Measurements from ENCODE around the gene NEU1.

Gene NEU1

DNA sequence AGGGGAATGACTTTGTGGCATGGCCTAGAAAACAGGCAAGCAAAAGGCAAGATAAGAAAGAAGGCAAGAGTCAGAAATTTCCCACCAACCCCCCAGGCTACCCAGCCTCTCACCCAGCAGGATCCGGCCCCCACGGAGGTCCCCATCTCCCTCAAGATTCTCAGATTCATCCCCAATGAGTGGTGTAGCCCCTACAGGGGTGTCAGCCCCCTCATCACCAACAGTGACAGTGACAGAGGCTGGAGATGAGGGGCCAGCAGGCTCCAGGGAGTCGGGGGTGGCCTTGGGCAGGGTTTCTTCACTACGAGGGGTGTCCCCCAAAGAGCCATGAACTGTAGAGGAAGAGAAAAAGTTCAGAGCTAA is 33.9 kb upstream of the NEU1 start:
- no peak for DNase-seq (ENCODE audit: low read depth)

DNA sequence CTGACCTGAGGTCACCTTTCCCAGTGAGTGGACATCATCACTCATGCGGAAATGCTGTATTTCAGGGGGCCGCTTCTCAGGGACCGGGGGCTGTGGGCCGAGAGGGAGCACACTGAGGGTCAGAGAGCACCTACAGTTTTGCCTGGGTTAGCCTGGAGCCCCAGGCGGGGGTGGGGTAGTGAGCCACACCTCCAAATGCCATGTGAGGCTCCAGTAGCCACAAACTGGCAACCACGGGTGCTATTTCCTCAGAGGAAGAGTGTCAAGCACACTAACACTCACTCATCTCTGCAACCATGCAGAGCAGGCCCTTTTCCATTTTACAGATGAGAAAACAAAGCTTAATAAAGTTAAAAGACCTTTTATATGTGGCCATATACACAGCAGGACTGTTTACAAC is 30.2 kb upstream of the NEU1 start:
- no peak for DNase-seq (ENCODE audit: low read depth)

DNA sequence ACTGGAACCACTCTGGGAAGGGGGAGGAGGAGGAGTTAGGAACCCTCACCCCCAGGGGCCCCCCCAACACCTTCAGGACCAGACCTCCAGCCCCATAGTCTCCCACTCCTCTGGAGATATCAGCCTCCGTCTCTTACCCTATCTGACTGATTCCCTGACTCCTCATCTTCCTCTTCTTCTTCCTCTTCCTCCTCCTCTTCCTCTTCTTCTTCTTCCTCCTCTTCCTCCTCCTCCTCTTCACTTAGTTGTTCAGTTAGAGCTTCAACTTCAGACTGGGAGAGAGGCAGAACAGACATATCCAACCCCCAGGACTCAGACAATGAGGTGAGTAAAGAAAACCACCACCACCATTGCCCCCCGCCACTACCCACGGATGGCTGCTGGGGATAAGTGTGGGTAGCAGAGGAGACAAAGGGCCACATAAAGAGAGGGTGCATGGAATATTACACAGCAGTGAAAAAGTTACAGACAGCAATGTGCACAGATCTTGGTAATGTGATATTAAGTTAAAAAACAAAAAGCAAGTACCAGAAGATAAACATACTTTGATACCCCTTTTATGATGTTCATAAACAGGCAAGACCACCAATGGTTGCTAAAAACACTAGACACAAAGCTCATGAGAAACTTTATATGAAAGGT is 26.8 kb upstream of the NEU1 start:
- no peak for DNase-seq (ENCODE audit: low read depth)

DNA sequence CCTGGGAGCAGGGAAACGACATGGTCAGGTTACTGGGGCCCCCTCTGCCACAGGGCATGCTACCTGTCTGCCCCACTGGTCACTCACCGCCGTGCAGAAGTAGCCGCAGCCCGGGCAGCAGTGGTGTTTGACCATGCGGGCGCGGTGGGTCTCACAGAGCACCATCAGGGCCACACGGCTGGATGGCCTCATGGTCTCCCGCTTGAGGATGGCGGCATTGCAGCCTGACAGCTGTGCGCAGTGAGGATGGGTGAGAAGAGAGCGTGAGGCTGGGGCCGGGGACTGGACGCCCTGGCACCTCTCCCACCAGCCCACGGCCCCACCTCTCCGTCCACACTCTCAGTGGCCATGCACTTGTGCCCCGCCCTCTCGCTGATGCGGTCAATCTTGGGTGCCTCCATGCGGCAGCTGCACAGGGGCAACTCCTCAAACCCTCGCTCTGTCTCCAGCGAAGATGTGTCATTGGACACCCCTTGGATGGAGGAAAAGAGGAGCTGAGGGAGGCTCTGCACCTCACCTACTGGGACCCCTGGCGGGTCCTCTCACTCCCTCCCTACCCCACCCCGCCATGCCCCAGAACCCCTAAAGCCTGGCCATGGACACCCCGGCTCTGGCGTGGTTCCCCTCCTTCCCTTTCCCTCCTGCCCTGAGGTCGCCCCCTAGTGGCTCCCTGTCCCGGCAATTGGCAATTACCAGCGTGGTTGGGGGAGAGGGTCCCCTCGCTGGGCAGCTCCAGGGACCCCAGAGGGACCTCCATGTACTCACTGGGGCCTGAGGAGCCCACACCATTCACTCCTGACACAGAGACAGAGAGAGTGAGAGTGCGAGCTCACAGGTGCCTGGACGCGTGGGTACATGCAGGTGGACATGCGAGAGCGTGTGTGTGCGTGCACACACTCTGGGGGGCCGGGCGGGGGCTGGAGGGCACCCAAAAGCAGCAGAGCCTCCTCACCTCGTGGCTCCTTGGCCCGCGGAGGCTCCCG is 25.9 kb upstream of the NEU1 start:
- no peak for DNase-seq (ENCODE audit: low read depth)

DNA sequence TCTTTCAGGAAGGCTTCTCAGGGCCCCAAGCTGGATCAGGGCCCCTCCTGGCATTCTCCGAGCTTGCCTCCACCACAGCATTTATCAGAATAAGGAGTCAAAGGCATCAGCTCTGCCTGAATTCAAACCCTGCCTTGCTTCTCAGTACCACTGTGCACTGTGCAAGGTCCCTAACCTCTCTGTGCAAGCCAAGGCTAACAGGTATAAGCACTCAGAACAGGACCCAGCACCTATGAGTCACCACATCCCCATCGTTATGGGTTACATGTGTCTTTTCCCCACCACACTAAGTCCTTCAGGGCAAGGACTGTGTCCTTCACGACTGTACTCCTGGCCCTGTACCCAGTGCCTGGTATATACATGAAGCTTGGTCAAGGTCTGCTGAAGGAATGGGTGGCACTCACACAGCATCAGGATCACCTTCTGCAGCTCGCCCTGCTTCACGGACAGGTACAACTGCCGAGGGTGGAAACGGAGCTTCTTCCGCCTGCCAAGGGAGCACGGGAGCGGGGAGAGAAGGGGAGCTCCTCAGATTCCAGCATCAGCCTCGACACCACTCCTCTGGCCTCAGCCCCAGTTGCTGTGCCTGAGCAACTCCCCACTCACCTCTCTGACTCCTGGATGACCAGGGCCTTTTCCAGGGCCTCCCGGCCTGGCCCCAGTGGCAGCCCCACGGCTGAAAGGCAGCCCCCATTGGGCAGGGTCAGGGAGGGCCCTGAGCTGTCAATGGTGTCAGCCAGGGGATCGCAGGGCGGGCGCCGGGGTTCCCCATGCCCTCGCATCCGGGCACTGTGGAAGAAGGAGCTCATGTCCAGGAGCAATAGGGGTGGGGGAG is 24.8 kb upstream of the NEU1 start:
- DNase-seq (ENCODE audit: low read depth) = no peak

DNA sequence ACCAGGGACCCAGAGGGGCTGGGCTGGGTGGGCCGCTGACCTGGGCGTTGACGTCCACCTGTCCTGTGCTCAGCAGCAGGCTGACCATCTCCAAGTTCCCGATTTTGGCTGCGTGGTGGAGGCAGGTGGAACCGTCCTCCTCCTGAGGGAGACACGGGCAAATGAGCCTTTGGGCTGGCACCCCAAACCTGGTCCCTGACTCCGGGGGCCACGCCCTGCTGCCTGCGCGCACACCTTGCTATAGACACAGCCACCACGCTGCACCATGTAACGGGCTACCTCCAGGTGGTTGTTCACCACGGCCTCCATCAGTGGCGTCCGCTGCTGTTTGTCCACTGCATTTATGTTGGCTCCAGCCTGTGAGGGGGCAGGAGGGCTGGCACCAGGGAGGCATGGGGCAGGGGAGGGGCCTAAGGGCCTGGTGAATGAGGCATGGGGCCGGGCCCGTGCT is 23.9 kb upstream of the NEU1 start:
- no peak for DNase-seq (ENCODE audit: low read depth)

DNA sequence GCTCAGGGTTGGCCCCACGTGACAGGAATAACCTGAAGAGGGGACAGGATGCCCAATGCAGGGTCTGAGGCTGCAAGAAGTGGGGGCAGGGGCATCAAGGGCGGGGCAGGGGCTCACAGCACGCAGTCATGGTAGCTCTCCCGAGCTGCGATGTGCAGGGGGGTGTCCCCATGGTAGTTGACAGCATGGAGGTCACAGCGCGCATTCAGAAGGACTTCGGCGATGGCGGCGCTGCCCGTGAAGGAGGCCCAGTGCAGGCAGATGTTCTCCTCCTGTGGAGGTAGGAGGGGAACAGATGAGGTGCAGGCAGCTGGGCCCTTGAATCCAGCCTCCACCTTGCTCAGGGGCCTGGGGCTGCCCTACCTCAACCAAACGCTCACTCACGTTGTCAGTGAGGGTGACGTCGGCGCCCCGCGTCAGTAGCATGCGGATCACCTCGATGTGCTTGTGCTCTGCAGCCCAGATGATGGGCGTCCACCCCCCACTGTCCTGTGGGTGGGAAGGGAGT is 22.0 kb upstream of the NEU1 start:
- DNase-seq (ENCODE audit: low read depth) = no peak

DNA sequence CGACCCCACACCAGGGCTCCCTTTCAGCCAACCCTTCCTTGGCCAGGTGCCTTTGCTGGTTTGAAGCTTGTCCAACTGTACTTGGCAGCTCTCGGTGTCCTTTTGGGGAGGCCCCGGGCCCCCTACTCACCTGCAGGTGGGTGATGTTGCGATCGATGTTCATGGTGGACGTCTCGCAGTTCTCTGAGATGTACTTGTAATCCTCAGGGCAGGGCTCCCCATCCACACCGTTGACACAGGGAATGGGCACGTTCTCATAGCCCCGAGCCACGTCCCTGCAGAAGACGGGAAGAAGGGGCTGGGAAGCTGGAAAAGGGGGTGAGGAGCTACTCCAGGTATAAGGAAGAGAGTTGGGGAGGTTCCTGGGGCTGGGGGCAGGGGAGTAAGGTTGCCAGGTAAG is 21.1 kb upstream of the NEU1 start:
- DNase-seq (ENCODE audit: low read depth) = no peak

DNA sequence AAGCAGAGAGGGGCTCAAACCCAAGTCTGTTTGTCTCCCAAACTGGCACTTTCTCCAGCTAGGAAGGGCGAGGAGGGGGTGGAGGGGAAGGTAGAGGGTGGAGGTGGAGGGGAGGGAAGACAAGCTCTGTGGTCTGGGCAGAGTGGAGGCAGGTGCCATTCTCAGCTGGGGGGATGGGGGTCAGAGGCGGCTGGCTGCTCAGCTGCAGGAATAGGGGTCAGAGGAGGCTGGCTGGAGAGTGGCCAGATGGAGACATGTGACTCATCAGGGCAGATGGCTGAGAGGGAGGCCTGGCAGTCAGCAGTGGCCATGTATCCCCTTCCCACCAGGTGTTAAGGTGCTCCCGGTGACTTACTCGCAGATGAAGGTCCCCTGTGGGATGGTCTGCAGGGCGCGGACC is 19.7 kb upstream of the NEU1 start:
- no peak for DNase-seq (ENCODE audit: low read depth)

DNA sequence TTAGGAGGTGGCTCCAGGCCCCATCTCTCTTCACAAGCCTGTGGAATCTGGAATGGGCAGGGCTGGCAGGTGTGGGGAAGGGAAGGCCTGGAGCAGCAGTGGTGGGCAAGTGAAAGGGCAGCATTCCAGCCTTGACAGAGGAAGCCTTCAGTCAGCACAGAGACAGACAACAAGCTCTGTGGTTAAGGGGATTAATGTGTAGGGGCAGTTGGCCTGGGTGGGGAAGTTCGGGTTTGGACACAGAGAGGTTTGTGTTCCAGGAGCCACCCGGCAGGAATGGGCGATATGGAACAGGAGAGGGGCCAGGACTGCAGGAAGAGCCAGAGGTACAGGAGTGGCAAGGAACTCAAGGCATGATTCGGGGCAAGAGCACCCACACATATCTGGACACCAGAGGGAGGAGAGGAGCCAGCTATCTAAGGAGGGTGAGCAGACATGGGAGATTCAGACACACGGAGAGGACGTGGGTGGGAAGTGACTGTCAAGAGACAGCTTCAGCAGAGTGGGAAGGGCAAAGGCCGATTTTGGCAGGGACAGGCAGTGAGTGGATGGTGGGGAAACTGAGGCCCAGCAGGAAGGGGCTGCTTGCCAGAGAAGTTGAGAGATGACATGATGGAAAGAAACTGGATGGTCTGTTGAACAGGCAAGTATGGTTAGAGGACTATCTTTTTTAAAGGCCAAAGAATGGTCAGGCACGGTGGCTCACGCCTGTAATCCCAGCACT is 18.7 kb upstream of the NEU1 start:
- DNase-seq (ENCODE audit: low read depth) = no peak

DNA sequence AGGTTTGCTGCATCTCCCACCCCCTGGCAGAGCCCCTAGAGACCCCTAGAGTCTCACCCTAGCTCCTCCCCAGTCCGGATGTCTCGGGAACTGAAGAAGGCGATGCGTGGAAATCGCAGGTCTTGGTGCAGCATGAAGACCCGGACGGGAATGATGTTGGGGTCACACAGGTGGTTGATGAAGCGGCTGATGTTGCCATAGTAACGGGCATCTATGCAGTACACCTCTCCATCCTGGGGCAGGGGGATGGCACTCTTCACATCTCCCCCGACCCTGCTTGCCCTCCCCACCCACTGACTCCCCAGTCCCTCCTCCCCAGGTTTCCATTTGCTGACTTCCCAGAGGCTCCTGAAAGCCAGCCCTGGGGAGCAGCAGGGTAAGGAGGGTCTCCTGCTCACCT is 18.0 kb upstream of the NEU1 start:
- DNase-seq (ENCODE audit: low read depth) = no peak

DNA sequence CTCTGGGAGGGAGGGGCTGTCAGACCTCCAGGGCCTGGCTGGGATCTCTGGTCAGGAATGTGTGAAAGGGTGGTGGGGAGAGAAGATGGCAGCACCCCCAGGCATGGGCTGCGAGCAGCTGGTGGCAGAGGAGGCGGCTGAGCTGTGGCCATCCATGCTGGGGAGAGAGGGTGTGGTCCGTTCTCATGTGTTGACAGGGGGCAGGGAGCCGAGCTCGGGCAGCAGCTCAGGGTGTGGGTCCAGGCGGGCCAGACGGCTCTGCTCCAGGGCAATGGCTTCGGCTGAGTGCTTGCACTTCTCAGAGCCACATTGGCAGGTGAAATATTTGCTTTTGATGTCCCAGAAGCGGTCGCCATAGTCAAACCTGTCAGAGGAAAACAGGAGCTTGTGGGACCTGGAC is 17.3 kb upstream of the NEU1 start:
- no peak for DNase-seq (ENCODE audit: low read depth)

DNA sequence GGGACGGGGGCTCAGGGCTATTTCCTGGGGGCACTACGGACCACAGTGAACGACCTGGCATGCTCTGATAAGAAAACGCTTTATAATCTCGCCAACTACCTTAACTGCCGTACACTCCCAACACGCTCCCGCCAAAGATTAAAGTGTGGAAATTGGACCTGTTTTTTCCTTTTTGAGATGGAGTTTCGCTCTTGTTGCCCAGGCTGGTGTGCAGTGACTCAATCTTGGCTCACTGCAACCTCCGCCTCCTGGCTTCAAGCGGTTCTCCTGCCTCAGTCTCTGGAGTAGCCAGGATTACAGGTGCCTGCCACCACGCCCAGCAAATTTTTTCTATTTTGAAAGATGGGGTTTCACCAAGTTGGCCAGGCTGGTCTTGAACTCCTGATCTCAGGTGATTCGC is 16.5 kb upstream of the NEU1 start:
- DNase-seq (ENCODE audit: low read depth) = no peak

DNA sequence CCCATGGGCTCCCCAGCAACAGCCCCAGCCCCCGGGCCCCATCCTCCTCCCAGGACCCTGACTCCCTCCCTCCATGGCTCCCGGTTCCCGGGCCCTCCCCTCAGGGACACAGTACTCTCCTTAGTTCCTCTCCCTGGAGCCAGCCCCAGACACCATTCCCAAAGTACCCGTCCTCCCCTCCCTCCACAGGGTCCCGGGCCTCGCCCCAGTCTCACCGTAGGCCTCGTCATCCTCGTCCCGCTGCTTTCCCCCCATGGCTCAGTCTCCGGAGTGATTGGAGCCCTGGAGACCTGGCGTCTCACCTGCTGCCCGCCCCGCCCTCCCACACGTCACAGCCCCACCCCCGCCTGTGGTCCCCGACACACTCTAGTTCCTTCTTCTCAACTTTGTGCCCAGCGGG is 16.1 kb upstream of the NEU1 start, which contains the start of gene SLC44A4:
Gene SLC44A4, minus strand, starts transcription at position 272 of the 400 bp plus-strand sequence. Its CDS starts 17 bp downstream, at position 255.
- DNase-seq (ENCODE audit: low read depth) = no peak

DNA sequence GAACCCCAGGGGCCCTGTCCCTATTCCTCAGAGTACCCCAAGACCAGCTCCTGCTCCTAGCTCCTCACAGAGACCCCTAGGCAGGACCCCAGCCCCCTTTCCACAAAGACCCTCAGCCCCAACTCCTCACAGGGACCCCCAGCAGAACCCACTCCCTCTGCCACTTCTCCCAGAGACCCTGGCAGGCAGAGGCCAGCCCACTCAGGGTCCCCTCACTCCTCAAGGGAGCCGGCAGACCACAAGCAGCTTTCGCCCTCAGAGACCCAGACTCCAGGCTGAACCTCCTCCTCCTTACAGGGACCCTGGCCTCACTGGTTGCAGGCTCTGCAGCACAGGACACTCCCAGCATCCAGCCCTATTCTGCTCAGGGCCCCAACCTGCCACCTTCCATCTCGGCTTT is 15.6 kb upstream of the NEU1 start:
- DNase-seq (ENCODE audit: low read depth) = no peak

DNA sequence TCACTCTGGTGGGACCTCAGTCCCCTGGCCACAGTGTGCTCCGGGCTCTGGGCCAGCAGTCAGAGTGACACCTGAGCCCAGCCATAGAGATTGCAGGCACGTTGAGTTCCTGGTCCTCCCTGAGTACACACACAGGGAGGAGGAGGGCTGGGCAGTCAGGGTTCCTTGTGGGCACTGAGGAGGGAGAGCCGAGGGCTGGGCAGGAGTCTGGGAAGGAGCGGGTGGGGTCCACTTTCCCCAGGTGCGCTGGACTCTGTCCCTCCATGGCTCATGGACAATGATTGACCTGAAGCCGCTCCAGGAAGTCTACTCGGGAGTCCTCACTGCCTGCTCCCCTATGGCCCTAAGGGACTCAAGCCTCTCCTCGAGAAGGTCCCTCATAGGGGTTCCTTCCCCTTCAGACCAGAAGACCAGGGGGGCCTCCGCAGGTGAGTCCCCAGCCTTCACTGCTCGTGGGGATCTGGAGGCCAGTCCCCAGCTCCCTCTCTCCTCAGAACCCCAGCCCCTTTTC is 15.1 kb upstream of the NEU1 start:
- DNase-seq (ENCODE audit: low read depth) = no peak

DNA sequence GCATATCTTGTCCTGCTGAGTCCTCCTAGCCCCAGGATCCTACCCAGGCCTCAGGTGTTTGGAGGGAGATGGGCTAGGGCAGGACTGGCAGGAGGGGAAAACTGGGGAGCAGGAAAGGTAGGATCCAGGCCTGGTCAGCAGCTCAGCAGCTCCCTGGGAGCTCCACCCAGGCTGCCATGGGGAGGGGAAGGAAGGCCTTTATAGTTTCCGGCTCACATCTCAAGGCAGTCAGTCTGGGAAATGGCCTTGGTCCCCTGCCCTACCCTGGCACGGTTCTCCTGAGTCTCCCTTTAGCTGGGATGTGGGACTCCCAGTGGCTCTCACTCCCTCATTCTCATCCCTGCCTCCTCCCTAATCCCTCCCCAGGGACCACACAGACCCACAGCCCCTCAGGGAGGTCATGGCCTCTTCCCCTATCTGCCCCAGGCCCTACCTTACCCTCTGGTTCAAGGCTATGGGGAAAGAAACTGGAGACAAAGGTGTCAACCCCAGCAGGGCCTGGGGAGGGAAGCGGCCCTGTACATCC is 14.6 kb upstream of the NEU1 start:
- no peak for DNase-seq (ENCODE audit: low read depth)

DNA sequence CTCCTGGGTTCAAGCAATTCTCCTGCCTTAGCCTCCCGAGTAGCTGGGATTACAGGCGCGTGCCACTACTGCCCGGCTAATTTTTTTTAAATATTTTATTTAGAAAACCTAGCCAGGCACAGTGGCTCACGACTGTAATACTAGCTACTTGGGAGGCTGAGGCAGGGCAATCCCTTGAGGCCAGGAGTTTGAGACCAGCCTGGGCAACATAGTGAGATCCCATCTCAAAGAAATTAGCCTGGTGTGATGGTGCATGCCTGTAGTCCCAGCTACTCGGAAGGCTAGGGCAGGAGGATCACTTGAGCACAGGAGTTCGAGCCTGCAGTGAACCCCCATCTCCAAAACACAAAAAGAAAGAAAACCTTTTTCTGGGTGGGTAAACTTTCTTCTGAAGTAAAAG is 13.7 kb upstream of the NEU1 start:
- no peak for DNase-seq (ENCODE audit: low read depth)

DNA sequence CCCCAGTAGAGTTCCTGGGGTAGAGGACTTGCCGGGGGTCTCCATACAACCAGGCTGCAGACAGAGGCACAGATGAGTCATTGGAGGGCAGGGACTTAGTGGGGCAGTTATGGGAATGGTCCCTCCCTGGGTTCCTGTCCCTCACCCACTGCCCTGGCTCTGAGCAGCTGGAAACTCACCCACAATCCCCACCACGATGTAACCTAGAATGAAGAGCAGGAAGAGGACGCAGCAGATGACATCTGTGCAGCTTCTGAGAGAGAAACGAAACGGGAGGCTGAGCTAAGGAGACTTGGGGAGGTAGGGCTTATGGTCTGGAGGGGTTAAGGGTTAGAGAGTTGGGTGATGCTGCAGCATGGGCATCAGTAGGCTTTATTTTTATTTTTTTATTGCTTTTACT is 13.3 kb upstream of the NEU1 start:
- no peak for DNase-seq (ENCODE audit: low read depth)

DNA sequence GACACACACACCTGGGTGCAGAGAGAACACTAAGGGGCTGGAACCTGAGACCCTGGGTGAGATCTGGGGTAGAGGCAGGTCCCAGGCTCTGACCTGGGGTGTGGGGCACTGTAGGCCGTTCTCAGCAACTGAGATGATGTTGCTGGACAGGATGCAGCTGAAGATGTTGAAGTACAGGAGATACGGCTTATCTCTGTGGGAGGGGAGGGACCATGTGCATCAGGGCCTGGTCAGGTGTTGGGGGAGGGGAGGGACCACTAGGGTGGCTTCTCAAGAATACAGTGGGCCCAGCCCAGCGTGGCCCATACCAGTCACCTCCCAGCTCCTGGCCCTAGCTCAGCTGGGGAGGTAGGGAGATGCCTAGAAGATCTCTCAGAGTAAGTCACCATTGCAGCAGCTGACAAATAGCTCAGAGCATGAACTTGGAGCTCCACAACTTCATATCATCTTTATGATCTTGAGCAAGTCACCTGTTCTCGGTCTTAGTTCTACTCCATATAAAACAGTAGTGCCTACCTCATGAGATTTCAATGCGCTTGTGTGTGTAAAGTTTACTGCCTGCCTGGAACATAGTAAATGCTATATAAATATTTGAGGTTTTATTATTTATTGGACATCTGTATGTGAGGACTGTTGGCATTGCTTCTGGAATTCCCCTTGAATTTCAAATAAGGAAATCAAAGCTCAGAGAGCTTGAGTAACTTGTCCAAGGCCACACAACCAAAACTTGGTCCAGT is 12.4 kb upstream of the NEU1 start:
- no peak for DNase-seq (ENCODE audit: low read depth)

Measured in HS-5 (cell line).